Keratinocyte (primary cell): ENCODE results near the gene ITIH6. TPM values are rescaled to one million over a fixed set of nuclear protein-coding genes. Genes with fewer than 3 reads are reported as not detected.
"Not testable (repeated sequence)": the region's sequence is repeated elsewhere in the genome, so short reads cannot be mapped to it uniquely, and the experiment has no call there.

Source experiments
- DNase-seq: peaks from one replicate; pipeline ENCODE4 v3.0.0-alpha.2; 2011; ENCODE audit warnings: low read depth, missing footprints, low spot score
- FAIRE-seq: peaks from 2 replicates; lab custom pipeline; 2011; peaks lifted over from hg19 to GRCh38; lab: Jason Lieb, UNC
- H2AFZ ChIP-seq: 2 replicates; pipeline ENCODE4 v1.6.0; 2012; ENCODE audit warnings: low read length, control low read depth, inconsistent platforms; ENCODE audit not compliant: control insufficient read depth
- H3K27ac ChIP-seq: 2 replicates; pipeline ENCODE4 v1.5.1; 2011; ENCODE audit warnings: low read length; ENCODE audit not compliant: control insufficient read depth, insufficient read depth
- H3K27me3 ChIP-seq: 3 replicates; pipeline ENCODE4 v1.6.0; 2011; ENCODE audit warnings: low read length; ENCODE audit not compliant: control insufficient read depth, insufficient read depth; ENCODE audit errors: extremely low read depth
- H3K36me3 ChIP-seq, 2 experiments: 2 replicates in 1 of 2; 3 replicates in 1 of 2; pipeline ENCODE4 v1.5.1; 2011; ENCODE audit warnings: low read length in 2 of 2, mild to moderate bottlenecking in 1 of 2; ENCODE audit not compliant: control insufficient read depth in 2 of 2, insufficient read depth in 2 of 2; ENCODE audit errors: extremely low read depth in 1 of 2
- H3K4me1 ChIP-seq: 3 replicates; pipeline ENCODE4 v1.5.1; 2011; ENCODE audit warnings: low read length; ENCODE audit not compliant: control insufficient read depth, insufficient read depth; ENCODE audit errors: extremely low read depth
- H3K4me2 ChIP-seq: 3 replicates; pipeline ENCODE4 v1.6.0; 2011; ENCODE audit warnings: low read depth, low read length; ENCODE audit not compliant: control insufficient read depth, insufficient read depth; ENCODE audit errors: extremely low read depth
- H3K4me3 ChIP-seq, 3 experiments: fragments of 200-600 bp in 1 of 3; sonication (generic) in 1 of 3; 2 replicates in 2 of 3; 3 replicates in 1 of 3; pipeline ENCODE4 v1.5.1; 2011 to 2016; ENCODE audit warnings: low read length in 3 of 3, mild to moderate bottlenecking in 3 of 3, control low read depth in 2 of 3, inconsistent platforms in 1 of 3, low read depth in 1 of 3, mixed read lengths in 1 of 3, mixed run types in 1 of 3, moderate library complexity in 1 of 3; ENCODE audit not compliant: control insufficient read depth in 2 of 3, insufficient read depth in 2 of 3; ENCODE audit errors: extremely low read depth in 1 of 3
- H3K79me2 ChIP-seq: 2 replicates; pipeline ENCODE4 v1.6.0; 2012; ENCODE audit warnings: low read length; ENCODE audit not compliant: control insufficient read depth, insufficient read depth
- H3K9ac ChIP-seq: 3 replicates; pipeline ENCODE4 v1.6.0; 2011; ENCODE audit warnings: low read length; ENCODE audit not compliant: control insufficient read depth, insufficient read depth; ENCODE audit errors: extremely low read depth
- H3K9me1 ChIP-seq: 3 replicates; pipeline ENCODE4 v1.6.0; 2011; ENCODE audit warnings: low read length; ENCODE audit not compliant: control insufficient read depth, insufficient read depth; ENCODE audit errors: extremely low read depth
- H3K9me3 ChIP-seq: 2 replicates; pipeline ENCODE4 v1.5.1; 2012; ENCODE audit warnings: low read depth, low read length; ENCODE audit not compliant: control insufficient read depth
- H4K20me1 ChIP-seq: 3 replicates; pipeline ENCODE4 v1.6.0; 2011; ENCODE audit warnings: low read length; ENCODE audit not compliant: control insufficient read depth, insufficient read depth; ENCODE audit errors: extremely low read depth
- EZH2 ChIP-seq: IDR thresholded peaks from one replicate; pipeline ENCODE4 v1.6.1; 2012; ENCODE audit warnings: inconsistent platforms, mild to moderate bottlenecking, low read length, moderate library complexity
- dilution Hi-C: fragments of 300-500 bp; cut with MboI; formaldehyde crosslinking; loops from one replicate; pipeline ENCODE4 v1.7.0; 2020; ENCODE audit warnings: low sequenced_read_pairs; ENCODE audit not compliant: extremely low pct_ligation_motif_present
- polyA plus RNA-seq, 5 experiments: library from polyadenylated mRNA; depleted of rRNA in 3 of 5; stranded (reverse) in 3 of 5; stranded (forward) in 1 of 5; unstranded in 1 of 5; fragments of >200 nt; gene quantifications; 1 replicate in 1 of 5; 2 replicates in 3 of 5; 3 replicates in 1 of 5; pipeline versions ENCODE4 v1.2.1 to v1.2.3, GENCODE V29; 2011 to 2012; ENCODE audit warnings: missing spikeins in 2 of 5, low read depth in 1 of 5, low replicate concordance in 1 of 5
- TF ChIP-seq, protein P1 (sequence below), 3 experiments: IDR thresholded peaks in 1 of 3; conservative IDR thresholded peaks in 1 of 3; optimal IDR thresholded peaks in 1 of 3; 2 replicates in 2 of 3; 3 replicates in 1 of 3; pipeline versions ENCODE3 to v1.5.1; 2011; ENCODE audit warnings: low read length in 3 of 3, mild to moderate bottlenecking in 3 of 3, moderate library complexity in 2 of 3, control low read depth in 1 of 3, inconsistent platforms in 1 of 3; ENCODE audit not compliant: insufficient read depth in 2 of 3; ENCODE audit errors: extremely low read depth in 1 of 3

ITIH6 gene
- polyA plus RNA-seq, 1 donor (not counting 4 experiments of a cell fraction or from before 2014, with no cell fraction given): not detected

GRCh38 chrX:54746928-54747327, 51.1 kb downstream of the ITIH6 start:
- no peak overlapping the region for H3K9ac ChIP-seq
- DNase-seq (no peak), FAIRE-seq (no peak)
- no peaks in the 10 kb centered on the region for H4K20me1 ChIP-seq
- no peaks in the 10 kb centered on the region for H3K9me1 ChIP-seq
- no peak overlapping the region for H3K4me2 ChIP-seq
- H3K4me1 ChIP-seq: no peaks in the 10 kb centered on the region
- no peaks in the 10 kb centered on the region for H3K9me3 ChIP-seq
- no peaks in the 10 kb centered on the region for H3K79me2 ChIP-seq
- no peaks in the 10 kb centered on the region for H3K36me3 ChIP-seq
- no peak overlapping the region for H3K27ac ChIP-seq
- no peak overlapping the region for H3K4me3 ChIP-seq
- dilution Hi-C loops: no loop called here
- no peak overlapping the region for H2AFZ ChIP-seq
- no peaks in the 10 kb centered on the region for H3K27me3 ChIP-seq
- TF ChIP-seq, protein P1, sequence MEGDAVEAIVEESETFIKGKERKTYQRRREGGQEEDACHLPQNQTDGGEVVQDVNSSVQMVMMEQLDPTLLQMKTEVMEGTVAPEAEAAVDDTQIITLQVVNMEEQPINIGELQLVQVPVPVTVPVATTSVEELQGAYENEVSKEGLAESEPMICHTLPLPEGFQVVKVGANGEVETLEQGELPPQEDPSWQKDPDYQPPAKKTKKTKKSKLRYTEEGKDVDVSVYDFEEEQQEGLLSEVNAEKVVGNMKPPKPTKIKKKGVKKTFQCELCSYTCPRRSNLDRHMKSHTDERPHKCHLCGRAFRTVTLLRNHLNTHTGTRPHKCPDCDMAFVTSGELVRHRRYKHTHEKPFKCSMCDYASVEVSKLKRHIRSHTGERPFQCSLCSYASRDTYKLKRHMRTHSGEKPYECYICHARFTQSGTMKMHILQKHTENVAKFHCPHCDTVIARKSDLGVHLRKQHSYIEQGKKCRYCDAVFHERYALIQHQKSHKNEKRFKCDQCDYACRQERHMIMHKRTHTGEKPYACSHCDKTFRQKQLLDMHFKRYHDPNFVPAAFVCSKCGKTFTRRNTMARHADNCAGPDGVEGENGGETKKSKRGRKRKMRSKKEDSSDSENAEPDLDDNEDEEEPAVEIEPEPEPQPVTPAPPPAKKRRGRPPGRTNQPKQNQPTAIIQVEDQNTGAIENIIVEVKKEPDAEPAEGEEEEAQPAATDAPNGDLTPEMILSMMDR (optimal IDR thresholded peaks at IDR 0.05 in 1 of 3, IDR thresholded peaks at IDR 0.05 in 1 of 3, conservative IDR thresholded peaks at IDR 0.05 in 1 of 3; ENCODE audit: extremely low read depth in 1 of 3, insufficient read depth in 2 of 3, low read length in 3 of 3): no peak
- TF ChIP-seq EZH2: no peak

GRCh38 chrX:54745676-54746075, 52.4 kb downstream of the ITIH6 start:
- Histone ChIP-seq H3K27me3 (no peaks in the 10 kb centered on the region), H3K9ac (no peak overlapping the region), H3K4me1 (no peaks in the 10 kb centered on the region), H2AFZ (no peak overlapping the region), H4K20me1 (no peaks in the 10 kb centered on the region), H3K4me3 (no peak overlapping the region), H3K36me3 (no peaks in the 10 kb centered on the region), H3K9me1 (no peaks in the 10 kb centered on the region), H3K79me2 (no peaks in the 10 kb centered on the region), H3K27ac (no peak overlapping the region), H3K4me2 (no peak overlapping the region), H3K9me3 (no peaks in the 10 kb centered on the region)
- FAIRE-seq: no peak
- dilution Hi-C loops: no loop called here
- DNase-seq: no peak
- TF ChIP-seq, protein P1 (optimal IDR thresholded peaks at IDR 0.05 in 1 of 3, IDR thresholded peaks at IDR 0.05 in 1 of 3, conservative IDR thresholded peaks at IDR 0.05 in 1 of 3; ENCODE audit: extremely low read depth in 1 of 3, insufficient read depth in 2 of 3, low read length in 3 of 3): no peak
- TF ChIP-seq EZH2: no peak

GRCh38 chrX:54738567-54738966, 59.5 kb downstream of the ITIH6 start:
- FAIRE-seq, dilution Hi-C loops: not testable (repeated sequence)

DNA sequence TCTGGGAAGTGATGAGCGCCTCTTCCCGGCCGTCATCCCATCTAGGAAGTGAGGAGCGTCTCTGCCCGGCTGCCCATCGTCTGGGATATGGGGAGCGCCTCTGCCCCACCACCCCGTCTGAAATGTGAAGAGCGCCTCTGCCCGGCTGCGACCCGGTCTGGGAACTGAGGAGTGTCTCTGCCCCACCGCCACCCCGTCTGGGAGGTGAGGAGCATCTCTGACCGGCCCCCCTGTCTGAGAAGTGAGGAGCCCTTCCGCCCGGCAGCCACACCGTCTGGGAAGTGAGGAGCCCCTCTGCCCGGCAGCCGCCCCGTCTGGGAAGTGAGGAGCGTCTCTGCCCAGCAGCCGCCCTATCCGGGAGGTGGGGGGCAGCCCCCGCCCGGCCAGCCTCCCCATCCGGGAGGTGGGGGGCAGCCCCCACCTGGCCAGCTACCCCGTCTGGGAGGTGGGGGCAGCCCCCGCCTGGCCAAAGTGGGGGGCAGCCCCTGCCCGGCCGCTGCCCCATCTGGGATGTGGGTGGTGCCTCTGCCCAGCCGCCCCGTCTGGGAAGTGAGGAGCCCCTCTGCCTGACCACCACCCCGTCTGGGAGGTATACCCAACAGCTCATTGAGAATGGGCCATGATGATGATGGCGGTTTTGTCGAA, 61.6 kb downstream of the ITIH6 start:
- H3K4me1 ChIP-seq, H3K9ac ChIP-seq, H4K20me1 ChIP-seq, H3K79me2 ChIP-seq, H2AFZ ChIP-seq, dilution Hi-C loops, H3K4me2 ChIP-seq, H3K36me3 ChIP-seq, DNase-seq, FAIRE-seq, H3K27me3 ChIP-seq, H3K27ac ChIP-seq, H3K4me3 ChIP-seq, H3K9me3 ChIP-seq, H3K9me1 ChIP-seq: not testable (repeated sequence)

More at GRCh38 chrX:54738567-54738966, 59.5 kb downstream of the ITIH6 start:
- not testable (repeated sequence) for DNase-seq, H3K27me3 ChIP-seq, H3K36me3 ChIP-seq, H4K20me1 ChIP-seq, H3K4me3 ChIP-seq, H3K9me1 ChIP-seq, H3K4me2 ChIP-seq, H2AFZ ChIP-seq, H3K4me1 ChIP-seq, H3K27ac ChIP-seq, H3K79me2 ChIP-seq, H3K9me3 ChIP-seq, H3K9ac ChIP-seq
